GM12865 (cell line): ENCODE measurements around the gene TMEM179.

Experiments used
- DNase-seq: peaks from one replicate; pipeline ENCODE4 v3.0.0; 2010; ENCODE audit warnings: low read depth
- H3K4me3 ChIP-seq: 2 replicates; pipeline ENCODE4 v1.5.1; 2011; ENCODE audit warnings: mild to moderate bottlenecking, low read depth, low read length, control low read depth
- CTCF ChIP-seq: IDR thresholded peaks from 2 replicates; pipeline ENCODE4 v1.5.1; 2011; ENCODE audit warnings: low read length, control low read depth, low read depth, inconsistent platforms; ENCODE audit not compliant: insufficient read depth; ENCODE audit errors: missing control alignments

Gene TMEM179

DNA sequence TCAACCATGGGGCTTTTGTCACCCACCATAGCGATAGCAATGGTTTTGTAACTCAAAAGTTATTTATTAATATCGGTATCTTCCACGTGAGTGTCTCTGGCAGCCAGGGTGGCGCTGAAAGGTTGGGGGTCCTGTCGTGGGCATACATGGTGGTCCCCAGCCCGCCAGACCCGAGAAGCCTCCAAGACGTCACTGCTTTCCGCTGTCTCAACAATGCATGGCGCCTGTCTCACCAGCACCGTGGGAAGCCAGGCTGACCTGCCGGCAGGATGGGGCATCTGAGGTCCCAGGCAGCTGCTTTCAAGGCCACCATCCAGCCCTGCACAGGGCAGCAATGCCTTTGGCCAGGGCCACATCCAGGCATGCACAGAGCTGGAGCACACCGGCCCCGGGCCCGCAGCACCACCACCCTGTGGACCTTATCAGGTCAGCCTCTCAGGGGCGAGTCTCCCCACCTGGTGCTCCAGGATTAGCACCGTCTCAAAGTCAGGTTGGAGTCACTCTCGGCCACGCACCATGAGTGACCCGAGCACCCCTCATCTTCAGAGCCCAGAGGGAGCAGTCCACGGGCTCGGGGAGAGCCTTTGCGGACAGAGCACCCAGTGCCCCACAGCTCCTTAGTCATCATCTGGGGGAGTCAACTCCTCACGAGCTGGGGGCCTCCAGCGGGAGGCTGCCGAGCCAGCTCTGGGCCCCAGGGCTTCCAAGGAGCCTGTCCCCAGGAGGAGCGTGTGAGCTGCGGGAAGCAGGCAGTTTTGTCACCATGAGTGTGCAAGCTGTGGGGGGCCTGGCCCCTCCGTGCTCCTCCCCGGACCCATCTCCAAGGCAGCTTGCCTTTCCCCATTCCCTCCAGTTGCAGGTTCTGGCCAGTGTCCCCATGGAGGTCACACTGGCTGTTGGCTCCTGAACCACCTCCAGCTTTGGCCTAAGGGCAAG lies 39.6 kb downstream of the TMEM179 start:
- DNase-seq: no peak
- no peak overlapping the region for H3K4me3 ChIP-seq
- TF ChIP-seq CTCF: no peak

- no peak overlapping the region for H3K4me3 ChIP-seq
Measured at GRCh38 chr14:104563742-104564615, 40.6 kb downstream of the TMEM179 start.

DNA sequence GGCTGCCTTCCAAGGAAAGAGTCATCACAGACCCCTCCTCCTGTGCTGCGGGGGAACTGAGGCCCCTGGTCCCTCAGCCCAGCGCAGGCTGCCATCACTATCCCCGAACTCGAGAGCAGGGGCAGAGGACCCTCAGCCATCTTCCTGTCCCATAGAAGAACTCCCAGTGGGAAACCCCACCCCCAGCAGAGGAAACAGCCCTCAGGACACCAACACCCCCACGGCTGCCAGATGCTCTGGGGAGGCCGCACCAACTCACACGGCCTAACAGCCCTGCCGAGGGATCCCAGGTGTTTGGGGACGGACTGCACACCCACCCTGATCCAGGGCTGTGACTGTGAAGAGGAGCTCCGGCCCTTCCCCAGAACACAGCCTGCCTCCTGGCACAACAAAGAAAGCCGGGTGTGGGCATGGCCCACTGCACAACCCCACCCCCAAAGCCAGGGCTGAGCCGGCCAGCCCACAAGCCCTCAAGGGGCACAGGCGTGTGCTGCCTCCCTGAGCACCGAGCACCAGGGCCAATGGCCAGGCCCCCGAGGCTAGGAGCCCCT lies 41.3 kb downstream of the TMEM179 start:
- TF ChIP-seq CTCF: no peak
- no peak for DNase-seq
- H3K4me3 ChIP-seq: no peak overlapping the region

More at GRCh38 chr14:104563742-104564615, 40.6 kb downstream of the TMEM179 start:
- peak; percentile 55 for DNase-seq
- TF ChIP-seq CTCF: peak; percentile 63

GRCh38 chr14:104562606-104563005 lies 42.0 kb downstream of the TMEM179 start:
- TF ChIP-seq CTCF: no peak
- DNase-seq: no peak
- H3K4me3 ChIP-seq: no peak overlapping the region

DNA sequence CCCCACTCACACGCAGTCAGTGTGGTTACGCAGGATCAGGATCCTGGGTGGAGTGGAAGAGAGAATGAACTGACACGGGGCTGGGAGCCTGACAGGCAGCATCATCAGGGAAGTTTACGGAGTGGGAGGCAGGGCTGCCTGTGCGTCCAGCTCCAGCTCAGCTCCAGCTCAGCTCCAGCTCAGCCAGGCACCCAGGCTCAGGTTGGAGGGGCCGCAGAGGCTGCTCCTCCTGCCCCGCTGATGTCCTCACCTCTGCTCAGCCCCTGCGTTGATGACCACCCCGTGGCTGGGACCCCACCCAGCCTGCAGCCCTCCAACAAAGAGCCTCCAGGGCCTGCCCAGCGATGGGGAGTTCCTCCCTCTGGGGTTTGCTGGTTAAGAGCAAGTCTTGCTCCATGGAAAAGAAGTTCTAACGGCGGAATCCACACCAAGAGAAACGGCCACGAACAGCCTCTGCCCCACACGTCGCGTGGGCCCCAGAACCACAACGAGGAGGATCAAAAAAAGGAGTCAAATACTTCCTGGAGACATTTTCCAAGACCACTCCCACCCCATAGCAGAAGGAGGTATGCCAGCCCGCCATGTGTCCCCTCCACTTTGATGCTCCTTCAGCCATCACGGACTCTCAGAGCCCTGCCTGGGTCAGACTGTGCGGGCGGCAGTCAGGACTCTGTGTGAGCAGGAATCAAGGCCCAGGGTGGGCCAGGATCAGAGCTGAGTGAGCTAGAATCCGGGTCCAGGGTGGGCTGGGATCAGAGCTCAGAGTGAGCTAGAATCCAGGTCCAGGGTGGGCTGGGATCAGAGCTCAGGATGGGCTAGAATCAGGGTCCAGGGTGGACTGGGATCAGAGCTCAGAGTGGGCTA lies 42.7 kb downstream of the TMEM179 start:
- no peak overlapping the region for H3K4me3 ChIP-seq
- TF ChIP-seq CTCF: no peak
- DNase-seq: no peak

DNA sequence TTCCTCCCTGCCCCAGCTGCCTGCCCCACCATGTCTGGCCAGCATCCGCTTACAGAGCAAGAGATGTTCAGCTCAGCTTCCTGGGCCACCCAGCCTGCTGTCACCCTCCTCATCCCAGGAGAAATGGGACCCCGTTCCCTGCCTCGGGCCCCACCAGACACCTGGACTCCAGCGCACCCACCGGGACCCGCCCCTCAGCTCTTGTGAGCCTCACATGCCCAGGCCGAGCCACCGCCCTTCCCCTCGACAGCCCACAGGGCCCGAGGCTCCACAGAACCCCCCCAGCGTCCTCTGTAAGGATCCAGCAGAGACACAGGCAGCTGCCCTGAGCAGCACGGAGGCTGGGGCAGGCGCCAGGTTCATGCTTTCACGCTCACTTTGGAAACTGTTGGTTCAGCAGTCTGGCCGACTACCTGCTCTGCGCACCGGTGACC lies 43.4 kb downstream of the TMEM179 start:
- no peak overlapping the region for H3K4me3 ChIP-seq
- no peak for TF ChIP-seq CTCF
- DNase-seq: no peak
